Measurements from ENCODE around the gene MPPE1.

DNA sequence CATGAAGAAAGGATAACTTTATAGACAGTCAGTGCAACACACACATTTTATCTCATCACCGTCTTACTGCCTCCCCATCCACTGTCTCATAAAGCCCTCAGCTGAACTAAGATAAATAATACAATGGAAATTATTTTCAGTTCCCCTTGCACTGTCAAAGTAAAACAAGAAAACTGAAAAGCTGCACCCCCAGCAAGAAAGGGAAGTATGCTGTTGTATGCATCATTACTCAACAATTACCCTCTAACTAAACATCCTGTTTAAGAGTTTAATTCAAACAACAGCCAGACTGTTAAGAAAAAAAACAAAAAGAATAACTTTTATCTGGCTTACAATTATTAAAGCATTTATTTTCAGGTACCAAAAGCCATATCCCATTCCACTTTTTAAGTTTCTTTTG is 25.0 kb downstream of the MPPE1 start:
- no peak for TF ChIP-seq CTCF (IDR thresholded peaks at IDR 0.05; ENCODE audit: insufficient read depth, low read depth, low read length)
- TF ChIP-seq EZH2 (IDR thresholded peaks at IDR 0.05; ENCODE audit: insufficient read depth, low read length): no peak

Data from astrocyte (in vitro differentiated cells and primary cell).